ENCODE measurements around the gene NR1I2. TPM values are rescaled to one million over a fixed set of nuclear protein-coding genes. Genes with fewer than 3 reads are reported as not detected.

Gene NR1I2
- total and polyA plus RNA-seq, 2 donors (not counting 1 experiment from before 2014, with no cell fraction given), result 0.03 TPM; not detected in 1

GRCh38 chr3:119831941-119832371 is 50.1 kb downstream of the NR1I2 start:
- no peaks in the 10 kb centered on the region for H3K79me2 ChIP-seq (ENCODE audit: control insufficient read depth, insufficient read depth, low read length)
- peaks cover 1% of the 10 kb centered on the region for H4K20me1 ChIP-seq (ENCODE audit: control insufficient read depth, extremely low read depth, insufficient read depth, low read length)
- H3K4me1 ChIP-seq (ENCODE audit: control insufficient read depth, extremely low read depth, insufficient read depth, low read length), result no peaks in the 10 kb centered on the region
- H2AFZ ChIP-seq (ENCODE audit: low read length), result no peak overlapping the region
- DNase-seq (ENCODE audit: low read depth in 2 of 2), result peak in 1 of 2 donors; percentile 85
- H3K4me3 ChIP-seq (replicated peaks in 1 of 4; ENCODE audit: control extremely low read depth in 1 of 4, insufficient read depth in 1 of 4, low read depth in 3 of 4, low read length in 4 of 4), result no peak overlapping the region
- H3K9ac ChIP-seq (ENCODE audit: insufficient read depth, low read length), result no peak overlapping the region
- TF ChIP-seq CTCF (conservative IDR thresholded peaks at IDR 0.05 in 1 of 2, IDR thresholded peaks at IDR 0.05 in 1 of 2; ENCODE audit: low read depth in 1 of 2, low read length in 2 of 2) (no peak), EZH2 (IDR thresholded peaks at IDR 0.05; ENCODE audit: low read length, missing control alignments) (no peak)
- H3K27me3 ChIP-seq (ENCODE audit: control insufficient read depth, insufficient read depth, low read length), result no peaks in the 10 kb centered on the region
- no peaks in the 10 kb centered on the region for H3K9me3 ChIP-seq (ENCODE audit: control insufficient read depth, insufficient read depth, low read depth, low read length)
- H3K27ac ChIP-seq (ENCODE audit: insufficient read depth, low read length), result no peak overlapping the region
- H3K36me3 ChIP-seq (ENCODE audit: control insufficient read depth, insufficient read depth, low read length), result no peaks in the 10 kb centered on the region
- H3K4me2 ChIP-seq (ENCODE audit: extremely low read depth, insufficient read depth, low read length), result no peak overlapping the region

- H3K4me3 ChIP-seq (replicated peaks in 1 of 4; ENCODE audit: control extremely low read depth in 1 of 4, insufficient read depth in 1 of 4, low read depth in 3 of 4, low read length in 4 of 4), result no peak overlapping the region
- no peaks in the 10 kb centered on the region for H3K79me2 ChIP-seq (ENCODE audit: control insufficient read depth, insufficient read depth, low read length)
- H3K9ac ChIP-seq (ENCODE audit: insufficient read depth, low read length), result no peak overlapping the region
- H2AFZ ChIP-seq (ENCODE audit: low read length), result no peak overlapping the region
- no peaks in the 10 kb centered on the region for H3K9me3 ChIP-seq (ENCODE audit: control insufficient read depth, insufficient read depth, low read depth, low read length)
- TF ChIP-seq CTCF (conservative IDR thresholded peaks at IDR 0.05 in 1 of 2, IDR thresholded peaks at IDR 0.05 in 1 of 2; ENCODE audit: low read depth in 1 of 2, low read length in 2 of 2) (no peak), EZH2 (IDR thresholded peaks at IDR 0.05; ENCODE audit: low read length, missing control alignments) (no peak)
- H3K27me3 ChIP-seq (ENCODE audit: control insufficient read depth, insufficient read depth, low read length), result no peaks in the 10 kb centered on the region
- no peak overlapping the region for H3K4me2 ChIP-seq (ENCODE audit: extremely low read depth, insufficient read depth, low read length)
- H3K4me1 ChIP-seq (ENCODE audit: control insufficient read depth, extremely low read depth, insufficient read depth, low read length), result no peaks in the 10 kb centered on the region
- H4K20me1 ChIP-seq (ENCODE audit: control insufficient read depth, extremely low read depth, insufficient read depth, low read length), result no peaks in the 10 kb centered on the region
- H3K36me3 ChIP-seq (ENCODE audit: control insufficient read depth, insufficient read depth, low read length), result no peaks in the 10 kb centered on the region
- no peak overlapping the region for H3K27ac ChIP-seq (ENCODE audit: insufficient read depth, low read length)
- no peak for DNase-seq (ENCODE audit: low read depth in 2 of 2)
These were observed 53.0 kb downstream of the NR1I2 start for GRCh38 chr3:119834754-119835370.

GRCh38 chr3:119835556-119835955 is 53.7 kb downstream of the NR1I2 start:
- no peak for DNase-seq (ENCODE audit: low read depth in 2 of 2)
- H3K4me3 ChIP-seq (replicated peaks in 1 of 4; ENCODE audit: control extremely low read depth in 1 of 4, insufficient read depth in 1 of 4, low read depth in 3 of 4, low read length in 4 of 4), result no peak overlapping the region
- TF ChIP-seq EZH2 (IDR thresholded peaks at IDR 0.05; ENCODE audit: low read length, missing control alignments), result no peak
- no peak for TF ChIP-seq CTCF (conservative IDR thresholded peaks at IDR 0.05 in 1 of 2, IDR thresholded peaks at IDR 0.05 in 1 of 2; ENCODE audit: low read depth in 1 of 2, low read length in 2 of 2)
- H3K79me2 ChIP-seq (ENCODE audit: control insufficient read depth, insufficient read depth, low read length), result no peaks in the 10 kb centered on the region
- no peaks in the 10 kb centered on the region for H4K20me1 ChIP-seq (ENCODE audit: control insufficient read depth, extremely low read depth, insufficient read depth, low read length)
- no peaks in the 10 kb centered on the region for H3K9me3 ChIP-seq (ENCODE audit: control insufficient read depth, insufficient read depth, low read depth, low read length)
- H3K4me2 ChIP-seq (ENCODE audit: extremely low read depth, insufficient read depth, low read length), result no peak overlapping the region
- H3K36me3 ChIP-seq (ENCODE audit: control insufficient read depth, insufficient read depth, low read length), result no peaks in the 10 kb centered on the region
- no peak overlapping the region for H2AFZ ChIP-seq (ENCODE audit: low read length)
- H3K27me3 ChIP-seq (ENCODE audit: control insufficient read depth, insufficient read depth, low read length), result no peaks in the 10 kb centered on the region
- no peak overlapping the region for H3K9ac ChIP-seq (ENCODE audit: insufficient read depth, low read length)
- no peak overlapping the region for H3K27ac ChIP-seq (ENCODE audit: insufficient read depth, low read length)
- H3K4me1 ChIP-seq (ENCODE audit: control insufficient read depth, extremely low read depth, insufficient read depth, low read length), result no peaks in the 10 kb centered on the region

All from fibroblast of lung (primary cell).